NCI-H345 treated with DMSO at 0.1 percent for 48 hours (cell line): ENCODE data around the gene ZC2HC1C.
A peak's percentile ranks its signal among the peaks of the same experiment; 100 is the strongest.
"Not testable (repeated sequence)": the region's sequence is repeated elsewhere in the genome, so short reads cannot be mapped to it uniquely, and the experiment has no call there.

Experiments used
- DNase-seq: peaks from one replicate; lab custom pipeline; 2025; ENCODE audit not compliant: unreplicated experiment; lab: John Stamatoyannopoulos, UW

ZC2HC1C gene

GRCh38 chr14:75090353-75090752, 20.9 kb downstream of the ZC2HC1C start:
- DNase-seq = no peak

GRCh38 chr14:75091251-75091650, 21.8 kb downstream of the ZC2HC1C start:
- no peak for DNase-seq

GRCh38 chr14:75092698-75093097, 23.3 kb downstream of the ZC2HC1C start:
- DNase-seq = no peak

GRCh38 chr14:75094896-75095295, 25.5 kb downstream of the ZC2HC1C start:
- no peak for DNase-seq

- no peak for DNase-seq
These were observed 26.2 kb downstream of the ZC2HC1C start for GRCh38 chr14:75095690-75096089.

GRCh38 chr14:75096959-75097358, 27.5 kb downstream of the ZC2HC1C start:
- no peak for DNase-seq

GRCh38 chr14:75098212-75098611, 28.8 kb downstream of the ZC2HC1C start:
- DNase-seq = no peak

- DNase-seq = no peak
These were observed 29.2 kb downstream of the ZC2HC1C start for GRCh38 chr14:75098682-75099081.

GRCh38 chr14:75101491-75101890, 32.0 kb downstream of the ZC2HC1C start:
- no peak for DNase-seq

GRCh38 chr14:75107186-75107585, 37.7 kb downstream of the ZC2HC1C start:
- no peak for DNase-seq

GRCh38 chr14:75109877-75110276, 40.4 kb downstream of the ZC2HC1C start:
- DNase-seq = no peak

GRCh38 chr14:75113932-75114539, 44.6 kb downstream of the ZC2HC1C start:
- DNase-seq = no peak

- no peak for DNase-seq
These were observed 49.6 kb downstream of the ZC2HC1C start for GRCh38 chr14:75119056-75119455.

GRCh38 chr14:75120541-75121291, 51.3 kb downstream of the ZC2HC1C start:
- no peak for DNase-seq

GRCh38 chr14:75121552-75121951, 52.1 kb downstream of the ZC2HC1C start:
- DNase-seq = no peak

GRCh38 chr14:75123991-75124390, 54.5 kb downstream of the ZC2HC1C start:
- DNase-seq = no peak

GRCh38 chr14:75125617-75126016, 56.2 kb downstream of the ZC2HC1C start:
- no peak for DNase-seq

GRCh38 chr14:75126121-75126544, 56.7 kb downstream of the ZC2HC1C start:
- DNase-seq = no peak

GRCh38 chr14:75126679-75127473, 57.4 kb downstream of the ZC2HC1C start, which contains the start of gene NEK9:
Gene NEK9, minus strand, starts transcription at chr14:75127048. Its CDS starts 127 bp downstream, at chr14:75126921.
- peak; percentile 85 for DNase-seq

- not testable (repeated sequence) for DNase-seq
These were observed 58.0 kb downstream of the ZC2HC1C start for GRCh38 chr14:75127474-75127820.

GRCh38 chr14:75127903-75128595, 58.6 kb downstream of the ZC2HC1C start:
- DNase-seq = no peak
